Measurements from ENCODE around the gene DCLRE1B.
"Not testable (repeated sequence)": the region's sequence is repeated elsewhere in the genome, so short reads cannot be mapped to it uniquely, and the experiment has no call there.

The DCLRE1B gene

GRCh38 chr1:113946678-113947387 lies 41.7 kb downstream of the DCLRE1B start:
- Histone ChIP-seq H3K4me2 (ENCODE audit: low read length) (no peak overlapping the region), H3K4me3 (ENCODE audit: low read depth, low read length) (no peak overlapping the region), H2BK120ac (ENCODE audit: insufficient read depth, low read length, poor library complexity) (no peak overlapping the region), H3K79me1 (ENCODE audit: low read length) (no peaks in the 10 kb centered on the region), H3K4ac (ENCODE audit: low read depth, low read length) (no peak overlapping the region), H3K14ac (ENCODE audit: low read length) (no peak overlapping the region), H4K8ac (ENCODE audit: low read depth, low read length) (no peak overlapping the region), H3K9ac (ENCODE audit: low read length) (no peak overlapping the region), H2AK5ac (ENCODE audit: low read length) (no peak overlapping the region), H3K79me2 (ENCODE audit: control insufficient read depth, insufficient read depth, low read length, poor library complexity) (no peaks in the 10 kb centered on the region), H3K36me3 (ENCODE audit: control insufficient read depth in 1 of 2, insufficient read depth in 2 of 2, low read length in 2 of 2) (peaks cover 4 to 5% of the 10 kb centered on the region in 2 experiments), H4K12ac (ENCODE audit: low read depth, low read length) (no peak overlapping the region), H3K9me3 (ENCODE audit: insufficient read depth, low read depth, low read length) (no peaks in the 10 kb centered on the region), H2AFZ (ENCODE audit: insufficient read depth, low read length, poor library complexity) (no peak overlapping the region), H3K27ac (ENCODE audit: low read depth, low read length) (no peak overlapping the region), H3K23ac (ENCODE audit: low read length) (no peak overlapping the region), H3K18ac (ENCODE audit: low read length) (no peak overlapping the region), H3K4me1 (ENCODE audit: control insufficient read depth in 1 of 2, insufficient read depth in 2 of 2, low read length in 2 of 2) (no peaks in the 10 kb centered on the region), H4K91ac (ENCODE audit: low read depth, low read length) (no peak overlapping the region), H2BK12ac (ENCODE audit: low read length) (no peak overlapping the region), H3K27me3 (ENCODE audit: insufficient read depth, low read length) (no peaks in the 10 kb centered on the region), H2BK5ac (ENCODE audit: low read depth, low read length, poor library complexity) (no peak overlapping the region)
- WGBS (ENCODE audit: extremely low coverage, insufficient coverage, insufficient read length) = no CpG with 5 or more reads among the region's 3 CpGs
- peak; percentile 18 to 57 for DNase-seq

GRCh38 chr1:113947388-113948107 lies 42.4 kb downstream of the DCLRE1B start:
- Histone ChIP-seq H4K8ac (ENCODE audit: low read depth, low read length) (no peak overlapping the region), H3K9ac (ENCODE audit: low read length) (no peak overlapping the region), H3K27me3 (ENCODE audit: insufficient read depth, low read length) (no peaks in the 10 kb centered on the region), H2AK5ac (ENCODE audit: low read length) (no peak overlapping the region), H2BK120ac (ENCODE audit: insufficient read depth, low read length, poor library complexity) (no peak overlapping the region), H3K4ac (ENCODE audit: low read depth, low read length) (no peak overlapping the region), H3K14ac (ENCODE audit: low read length) (no peak overlapping the region), H4K91ac (ENCODE audit: low read depth, low read length) (no peak overlapping the region), H3K4me1 (ENCODE audit: control insufficient read depth in 1 of 2, insufficient read depth in 2 of 2, low read length in 2 of 2) (no peaks in the 10 kb centered on the region), H3K79me1 (ENCODE audit: low read length) (no peaks in the 10 kb centered on the region), H3K4me3 (ENCODE audit: low read depth, low read length) (no peak overlapping the region), H4K12ac (ENCODE audit: low read depth, low read length) (no peak overlapping the region), H2BK5ac (ENCODE audit: low read depth, low read length, poor library complexity) (no peak overlapping the region), H3K23ac (ENCODE audit: low read length) (no peak overlapping the region), H3K4me2 (ENCODE audit: low read length) (no peak overlapping the region), H2BK12ac (ENCODE audit: low read length) (no peak overlapping the region), H3K18ac (ENCODE audit: low read length) (no peak overlapping the region), H3K79me2 (ENCODE audit: control insufficient read depth, insufficient read depth, low read length, poor library complexity) (no peaks in the 10 kb centered on the region), H2AFZ (ENCODE audit: insufficient read depth, low read length, poor library complexity) (no peak overlapping the region), H3K9me3 (ENCODE audit: insufficient read depth, low read depth, low read length) (no peaks in the 10 kb centered on the region), H3K27ac (ENCODE audit: low read depth, low read length) (no peak overlapping the region), H3K36me3 (ENCODE audit: control insufficient read depth in 1 of 2, insufficient read depth in 2 of 2, low read length in 2 of 2) (peaks cover 2% of the 10 kb centered on the region in 2 experiments)
- no CpG with 5 or more reads among the region's 3 CpGs for WGBS (ENCODE audit: extremely low coverage, insufficient coverage, insufficient read length)
- no peak for DNase-seq

GRCh38 chr1:113948151-113948550 lies 43.0 kb downstream of the DCLRE1B start:
- H3K4me1 ChIP-seq (ENCODE audit: control insufficient read depth in 1 of 2, insufficient read depth in 2 of 2, low read length in 2 of 2); H3K79me2 ChIP-seq (ENCODE audit: control insufficient read depth, insufficient read depth, low read length, poor library complexity); H2BK5ac ChIP-seq (ENCODE audit: low read depth, low read length, poor library complexity); H3K9ac ChIP-seq (ENCODE audit: low read length); H4K12ac ChIP-seq (ENCODE audit: low read depth, low read length); H3K9me3 ChIP-seq (ENCODE audit: insufficient read depth, low read depth, low read length); H3K18ac ChIP-seq (ENCODE audit: low read length); H2AFZ ChIP-seq (ENCODE audit: insufficient read depth, low read length, poor library complexity); H3K23ac ChIP-seq (ENCODE audit: low read length); H3K79me1 ChIP-seq (ENCODE audit: low read length); H2BK120ac ChIP-seq (ENCODE audit: insufficient read depth, low read length, poor library complexity); H4K8ac ChIP-seq (ENCODE audit: low read depth, low read length); H2AK5ac ChIP-seq (ENCODE audit: low read length); H3K36me3 ChIP-seq (ENCODE audit: control insufficient read depth in 1 of 2, insufficient read depth in 2 of 2, low read length in 2 of 2); H3K27me3 ChIP-seq (ENCODE audit: insufficient read depth, low read length); H4K91ac ChIP-seq (ENCODE audit: low read depth, low read length); H3K14ac ChIP-seq (ENCODE audit: low read length); H3K4me2 ChIP-seq (ENCODE audit: low read length); H3K27ac ChIP-seq (ENCODE audit: low read depth, low read length); H2BK12ac ChIP-seq (ENCODE audit: low read length); H3K4me3 ChIP-seq (ENCODE audit: low read depth, low read length); H3K4ac ChIP-seq (ENCODE audit: low read depth, low read length): not testable (repeated sequence)
- peak; percentile 18 to 58 for DNase-seq
- WGBS (ENCODE audit: extremely low coverage, insufficient coverage, insufficient read length) = no CpG with 5 or more reads among the region's 4 CpGs

GRCh38 chr1:113949007-113949406 lies 43.9 kb downstream of the DCLRE1B start:
- Histone ChIP-seq H2AK5ac (ENCODE audit: low read length) (no peak overlapping the region), H3K27me3 (ENCODE audit: insufficient read depth, low read length) (no peaks in the 10 kb centered on the region), H3K14ac (ENCODE audit: low read length) (no peak overlapping the region), H3K9me3 (ENCODE audit: insufficient read depth, low read depth, low read length) (no peaks in the 10 kb centered on the region), H3K79me1 (ENCODE audit: low read length) (no peaks in the 10 kb centered on the region), H3K4ac (ENCODE audit: low read depth, low read length) (no peak overlapping the region), H3K36me3 (ENCODE audit: control insufficient read depth in 1 of 2, insufficient read depth in 2 of 2, low read length in 2 of 2) (peaks cover 2 to 6% of the 10 kb centered on the region in 2 experiments), H3K23ac (ENCODE audit: low read length) (no peak overlapping the region), H2BK5ac (ENCODE audit: low read depth, low read length, poor library complexity) (no peak overlapping the region), H3K4me2 (ENCODE audit: low read length) (no peak overlapping the region), H4K12ac (ENCODE audit: low read depth, low read length) (no peak overlapping the region), H2BK12ac (ENCODE audit: low read length) (no peak overlapping the region), H3K4me1 (ENCODE audit: control insufficient read depth in 1 of 2, insufficient read depth in 2 of 2, low read length in 2 of 2) (no peaks in the 10 kb centered on the region), H3K18ac (ENCODE audit: low read length) (no peak overlapping the region), H3K9ac (ENCODE audit: low read length) (no peak overlapping the region), H3K4me3 (ENCODE audit: low read depth, low read length) (no peak overlapping the region), H4K91ac (ENCODE audit: low read depth, low read length) (no peak overlapping the region), H2BK120ac (ENCODE audit: insufficient read depth, low read length, poor library complexity) (no peak overlapping the region), H3K27ac (ENCODE audit: low read depth, low read length) (no peak overlapping the region), H3K79me2 (ENCODE audit: control insufficient read depth, insufficient read depth, low read length, poor library complexity) (no peaks in the 10 kb centered on the region), H2AFZ (ENCODE audit: insufficient read depth, low read length, poor library complexity) (no peak overlapping the region), H4K8ac (ENCODE audit: low read depth, low read length) (no peak overlapping the region)
- no CpG with 5 or more reads among the region's 5 CpGs for WGBS (ENCODE audit: extremely low coverage, insufficient coverage, insufficient read length)
- DNase-seq = no peak

Data from trophoblast cell (in vitro differentiated cells and primary cell).